Panc1 (cell line): ENCODE results near the gene UBL4A. TPM values are rescaled to one million over a fixed set of nuclear protein-coding genes. Genes with fewer than 3 reads are reported as not detected.

Experiments used
- ATAC-seq: fragments of 200-7000 bp; cut with Tn5 transposase; 2 replicates; pipeline ENCODE4 v1.9.1; 2020; ENCODE audit warnings: mild to moderate bottlenecking, moderate library complexity
- BruUV-seq: library from RNA; stranded (reverse); fragments of 400-500 nt; replicated peaks from 2 replicates; lab custom pipeline; 2021; lab: Mats Ljungman, UMichigan
- CTCF ChIA-PET: fragments of 300-600 bp; sonication (Branson Sonifier 250); formaldehyde crosslinking; loops from one replicate; lab custom pipeline; 2022; ENCODE audit warnings: antibody characterized with exemption; lab: Charles Lee
- POLR2A ChIA-PET: fragments of 300-600 bp; sonication (Branson Sonifier 250); formaldehyde crosslinking; loops from one replicate; lab custom pipeline; 2022; ENCODE audit warnings: antibody characterized with exemption; lab: Charles Lee
- DNase-seq: peaks from one replicate; pipeline ENCODE4 v3.0.0-alpha.2; 2010; ENCODE audit warnings: low read depth, low spot score
- H3K27ac ChIP-seq: 2 replicates; pipeline ENCODE4 v1.5.1; 2011; ENCODE audit warnings: mild to moderate bottlenecking, low read length, inconsistent platforms
- H3K27me3 ChIP-seq: fragments of 200-500 bp; sonication (Bioruptor generic); 2 replicates; pipeline ENCODE4 v1.6.0; 2014; ENCODE audit warnings: low read length, inconsistent platforms; ENCODE audit not compliant: control insufficient read depth, insufficient read depth
- H3K36me3 ChIP-seq: fragments of 200-500 bp; sonication (Bioruptor generic); 2 replicates; pipeline ENCODE4 v1.5.1; 2014; ENCODE audit warnings: inconsistent platforms, mild to moderate bottlenecking, low read length, moderate library complexity; ENCODE audit not compliant: control insufficient read depth, insufficient read depth
- H3K4me1 ChIP-seq: 2 replicates; pipeline ENCODE4 v1.5.1; 2011; ENCODE audit warnings: inconsistent platforms, mild to moderate bottlenecking, low read length, moderate library complexity; ENCODE audit not compliant: control insufficient read depth, insufficient read depth
- H3K4me3 ChIP-seq, 2 experiments: 2 replicates each; pipeline ENCODE4 v1.5.1; 2011 to 2012; ENCODE audit warnings: low read depth in 2 of 2, low read length in 2 of 2, mild to moderate bottlenecking in 2 of 2, inconsistent platforms in 1 of 2, moderate library complexity in 1 of 2
- H3K9me3 ChIP-seq: fragments of 200-500 bp; sonication (Bioruptor generic); 2 replicates; pipeline ENCODE4 v1.5.1; 2014; ENCODE audit warnings: low read depth, mild to moderate bottlenecking, inconsistent platforms, low read length, moderate library complexity; ENCODE audit not compliant: control insufficient read depth, insufficient read depth
- POLR2AphosphoS5 ChIP-seq: IDR thresholded peaks from 2 replicates; pipeline ENCODE4 v1.6.1; 2012; ENCODE audit warnings: mild to moderate bottlenecking, low read depth, low read length, moderate library complexity
- SIN3A ChIP-seq: IDR thresholded peaks from 2 replicates; pipeline ENCODE4 v1.6.1; 2012; ENCODE audit warnings: low read depth, mild to moderate bottlenecking, low read length, moderate library complexity, borderline replicate concordance; ENCODE audit not compliant: insufficient read depth
- TCF7L2 ChIP-seq: IDR thresholded peaks from 2 replicates; pipeline ENCODE4 v1.6.1; 2011; ENCODE audit warnings: mild to moderate bottlenecking, low read depth, low read length, inconsistent platforms
- in situ Hi-C: cut with HindIII; loops from 2 replicates; pipeline ENCODE4 v1.10.0; 2016; ENCODE audit warnings: low sequenced_read_pairs, low pct_unique_long_range_greater_than_20kb
- intact Hi-C: fragments of 100-400 bp; cut with micrococcal nuclease; formaldehyde crosslinking; loops from one replicate; pipeline ENCODE4 v1.10.0; 2022; ENCODE audit not compliant: unreplicated experiment
- total RNA-seq: library from RNA; stranded (reverse); gene quantifications from one replicate; pipeline ENCODE4 v1.2.1, GENCODE V29; 2021; ENCODE audit not compliant: unreplicated experiment
- TF ChIP-seq, protein P1 (sequence below): fragments of 450-650 bp; IDR thresholded peaks from 2 replicates; pipeline ENCODE4 v1.5.1; 2017; ENCODE audit warnings: mild to moderate bottlenecking
- TF ChIP-seq, protein P2 (sequence below), 2 experiments: IDR thresholded peaks; 2 replicates each; pipeline ENCODE4 v1.6.1; 2011 to 2012; ENCODE audit warnings: low read depth in 2 of 2, control low read depth in 1 of 2, low read length in 1 of 2, mild to moderate bottlenecking in 1 of 2, moderate library complexity in 1 of 2; ENCODE audit not compliant: insufficient read depth in 1 of 2

Gene UBL4A
- total RNA-seq, 1 experiment from 2014 or later = 65.4 TPM

DNA sequence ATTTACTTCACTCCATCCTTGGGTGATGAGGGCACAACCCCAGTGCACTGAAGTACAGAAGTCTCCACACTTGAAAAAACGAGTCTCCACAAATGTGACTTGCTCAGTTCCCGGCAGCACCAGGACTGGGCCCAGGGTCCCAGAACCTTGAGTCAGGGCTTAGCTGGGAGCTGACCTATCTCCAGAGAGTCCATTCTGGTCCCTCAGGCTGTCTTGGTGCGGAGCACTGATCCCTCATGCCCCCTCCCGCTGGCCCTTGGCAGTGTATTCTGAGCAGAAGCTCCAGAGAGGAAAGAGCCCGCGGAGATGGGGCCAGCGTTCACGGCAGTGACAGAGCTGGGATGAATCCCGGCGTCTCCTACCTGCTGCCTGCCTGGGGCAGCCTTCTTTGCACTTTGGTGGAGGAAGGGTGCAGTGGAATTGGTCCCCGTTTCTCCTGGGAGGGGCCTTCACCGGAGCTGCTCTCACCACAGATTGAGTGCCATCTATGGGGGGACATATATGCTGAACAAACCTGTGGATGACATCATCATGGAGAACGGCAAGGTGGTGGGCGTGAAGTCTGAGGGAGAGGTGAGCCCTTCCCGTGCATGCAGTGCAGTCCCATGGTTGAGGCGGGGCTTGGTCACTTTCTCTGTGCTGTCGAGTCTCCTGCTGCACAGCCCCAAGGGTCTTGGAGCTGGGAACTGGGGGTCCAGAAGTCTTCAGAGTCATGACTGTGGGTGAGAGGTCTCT is 45.6 kb downstream of the UBL4A start:
- intact Hi-C loops (no loop called here), in situ Hi-C loops (no loop called here)
- Histone ChIP-seq H3K9me3 (no peaks in the 10 kb centered on the region), H3K27ac (no peak overlapping the region), H3K4me3 (no peak overlapping the region), H3K36me3 (no peaks in the 10 kb centered on the region), H3K4me1 (peaks cover 36% of the 10 kb centered on the region), H3K27me3 (no peaks in the 10 kb centered on the region)
- TF ChIP-seq POLR2AphosphoS5 (no peak), SIN3A (no peak), TCF7L2 (no peak)
- TF ChIP-seq, protein P1, sequence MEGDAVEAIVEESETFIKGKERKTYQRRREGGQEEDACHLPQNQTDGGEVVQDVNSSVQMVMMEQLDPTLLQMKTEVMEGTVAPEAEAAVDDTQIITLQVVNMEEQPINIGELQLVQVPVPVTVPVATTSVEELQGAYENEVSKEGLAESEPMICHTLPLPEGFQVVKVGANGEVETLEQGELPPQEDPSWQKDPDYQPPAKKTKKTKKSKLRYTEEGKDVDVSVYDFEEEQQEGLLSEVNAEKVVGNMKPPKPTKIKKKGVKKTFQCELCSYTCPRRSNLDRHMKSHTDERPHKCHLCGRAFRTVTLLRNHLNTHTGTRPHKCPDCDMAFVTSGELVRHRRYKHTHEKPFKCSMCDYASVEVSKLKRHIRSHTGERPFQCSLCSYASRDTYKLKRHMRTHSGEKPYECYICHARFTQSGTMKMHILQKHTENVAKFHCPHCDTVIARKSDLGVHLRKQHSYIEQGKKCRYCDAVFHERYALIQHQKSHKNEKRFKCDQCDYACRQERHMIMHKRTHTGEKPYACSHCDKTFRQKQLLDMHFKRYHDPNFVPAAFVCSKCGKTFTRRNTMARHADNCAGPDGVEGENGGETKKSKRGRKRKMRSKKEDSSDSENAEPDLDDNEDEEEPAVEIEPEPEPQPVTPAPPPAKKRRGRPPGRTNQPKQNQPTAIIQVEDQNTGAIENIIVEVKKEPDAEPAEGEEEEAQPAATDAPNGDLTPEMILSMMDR = no peak
- TF ChIP-seq, protein P2, sequence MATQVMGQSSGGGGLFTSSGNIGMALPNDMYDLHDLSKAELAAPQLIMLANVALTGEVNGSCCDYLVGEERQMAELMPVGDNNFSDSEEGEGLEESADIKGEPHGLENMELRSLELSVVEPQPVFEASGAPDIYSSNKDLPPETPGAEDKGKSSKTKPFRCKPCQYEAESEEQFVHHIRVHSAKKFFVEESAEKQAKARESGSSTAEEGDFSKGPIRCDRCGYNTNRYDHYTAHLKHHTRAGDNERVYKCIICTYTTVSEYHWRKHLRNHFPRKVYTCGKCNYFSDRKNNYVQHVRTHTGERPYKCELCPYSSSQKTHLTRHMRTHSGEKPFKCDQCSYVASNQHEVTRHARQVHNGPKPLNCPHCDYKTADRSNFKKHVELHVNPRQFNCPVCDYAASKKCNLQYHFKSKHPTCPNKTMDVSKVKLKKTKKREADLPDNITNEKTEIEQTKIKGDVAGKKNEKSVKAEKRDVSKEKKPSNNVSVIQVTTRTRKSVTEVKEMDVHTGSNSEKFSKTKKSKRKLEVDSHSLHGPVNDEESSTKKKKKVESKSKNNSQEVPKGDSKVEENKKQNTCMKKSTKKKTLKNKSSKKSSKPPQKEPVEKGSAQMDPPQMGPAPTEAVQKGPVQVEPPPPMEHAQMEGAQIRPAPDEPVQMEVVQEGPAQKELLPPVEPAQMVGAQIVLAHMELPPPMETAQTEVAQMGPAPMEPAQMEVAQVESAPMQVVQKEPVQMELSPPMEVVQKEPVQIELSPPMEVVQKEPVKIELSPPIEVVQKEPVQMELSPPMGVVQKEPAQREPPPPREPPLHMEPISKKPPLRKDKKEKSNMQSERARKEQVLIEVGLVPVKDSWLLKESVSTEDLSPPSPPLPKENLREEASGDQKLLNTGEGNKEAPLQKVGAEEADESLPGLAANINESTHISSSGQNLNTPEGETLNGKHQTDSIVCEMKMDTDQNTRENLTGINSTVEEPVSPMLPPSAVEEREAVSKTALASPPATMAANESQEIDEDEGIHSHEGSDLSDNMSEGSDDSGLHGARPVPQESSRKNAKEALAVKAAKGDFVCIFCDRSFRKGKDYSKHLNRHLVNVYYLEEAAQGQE (IDR thresholded peaks at IDR 0.05; ENCODE audit: insufficient read depth in 1 of 2, low read depth in 2 of 2, low read length in 1 of 2) = no peak
- CTCF ChIA-PET = no interaction called here
- ATAC-seq (no peak), DNase-seq (no peak)
- no TSS peak for BruUV-seq
- POLR2A ChIA-PET = interaction anchor here (0.7 kb wide), 1 partner anchor 14 kb away, joined by 3 read pairs; no protein-coding TSS in a partner anchor

DNA sequence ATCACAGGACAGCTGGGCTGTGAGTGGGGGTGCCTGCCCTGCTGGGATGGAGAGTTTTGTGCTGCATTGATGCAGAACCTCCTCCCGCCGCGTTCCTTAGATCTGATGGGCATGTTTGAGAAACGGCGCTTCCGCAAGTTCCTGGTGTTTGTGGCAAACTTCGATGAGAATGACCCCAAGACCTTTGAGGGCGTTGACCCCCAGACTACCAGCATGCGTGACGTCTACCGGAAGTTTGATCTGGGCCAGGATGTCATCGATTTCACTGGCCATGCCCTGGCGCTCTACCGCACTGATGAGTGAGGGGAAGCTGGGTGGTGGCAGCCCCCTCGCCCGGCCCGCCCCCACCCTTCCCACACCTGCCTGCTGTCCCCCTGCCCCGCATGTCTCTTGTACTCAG is 46.6 kb downstream of the UBL4A start:
- no peaks in the 10 kb centered on the region for H3K36me3 ChIP-seq
- TF ChIP-seq SIN3A (no peak), POLR2AphosphoS5 (no peak), TCF7L2 (no peak)
- TF ChIP-seq, protein P2 (IDR thresholded peaks at IDR 0.05; ENCODE audit: insufficient read depth in 1 of 2, low read depth in 2 of 2, low read length in 1 of 2) = no peak
- TF ChIP-seq, protein P1 = no peak
- BruUV-seq = no TSS peak
- in situ Hi-C loops = no loop called here
- no peak overlapping the region for H3K4me3 ChIP-seq
- ChIA-PET POLR2A (interaction anchor here (0.7 kb wide), 1 partner anchor 87 kb away, joined by 3 read pairs; no protein-coding TSS in a partner anchor), CTCF (interaction anchor here (0.5 kb wide), 1 partner anchor 15 kb away, joined by 7 read pairs; no protein-coding TSS in a partner anchor)
- ATAC-seq (no peak), DNase-seq (no peak)
- intact Hi-C loops = no loop called here
- no peaks in the 10 kb centered on the region for H3K9me3 ChIP-seq
- peaks cover 27% of the 10 kb centered on the region for H3K4me1 ChIP-seq
- no peaks in the 10 kb centered on the region for H3K27me3 ChIP-seq
- H3K27ac ChIP-seq = no peak overlapping the region
